Measurements from ENCODE around the gene ASPM. TPM values are rescaled to one million over a fixed set of nuclear protein-coding genes. Genes with fewer than 3 reads are reported as not detected.

ASPM gene
- total RNA-seq, 1 experiment from 2014 or later, result 41.9 TPM

DNA sequence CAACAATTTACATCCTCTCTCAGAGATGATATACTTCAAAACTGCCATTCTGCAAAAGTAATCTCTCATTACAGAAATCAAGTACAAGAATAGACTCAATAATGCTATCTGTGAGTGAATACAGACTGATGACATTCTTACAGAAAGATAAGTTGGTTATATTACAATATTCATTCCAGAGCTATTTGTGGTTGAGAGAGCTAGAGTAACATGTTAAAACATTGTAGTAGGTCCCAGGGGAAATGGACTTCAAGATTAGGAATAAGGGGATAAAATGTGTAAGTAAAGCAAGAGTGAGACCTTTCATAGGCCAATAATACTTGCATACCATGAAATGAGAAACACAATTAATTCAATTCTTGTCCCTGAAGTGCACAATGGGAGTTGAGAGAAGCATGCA, 80.9 kb downstream of the ASPM start:
- no TSS peak for BruUV-seq (replicated peaks)

GRCh38 chr1:197063212-197063611, 83.3 kb downstream of the ASPM start:
- Histone ChIP-seq H3K27me3 (replicated peaks; ENCODE audit: control insufficient read depth, insufficient read depth, low read length) (no peaks in the 10 kb centered on the region), H3K4me1 (no peaks in the 10 kb centered on the region), H3K4me3 (ENCODE audit: low read depth, low read length) (no peak overlapping the region), H3K36me3 (ENCODE audit: control insufficient read depth, insufficient read depth, low read length) (no peaks in the 10 kb centered on the region), H3K9me3 (no peaks in the 10 kb centered on the region)
- H3K27me3 Mint-ChIP-seq (ENCODE audit: insufficient read depth, unreplicated experiment), result peaks cover 3% of the 10 kb centered on the region
- H3K9me3 Mint-ChIP-seq (ENCODE audit: unreplicated experiment), result no peaks in the 10 kb centered on the region
- POLR2A ChIA-PET, result no interaction called here
- no peaks in the 10 kb centered on the region for H3K36me3 Mint-ChIP-seq (ENCODE audit: insufficient read depth, unreplicated experiment)
- DNase-seq, result no peak
- intact Hi-C loops (cut with micrococcal nuclease; ENCODE audit: unreplicated experiment), result no loop called here
- BruUV-seq (replicated peaks), result no TSS peak
- H3K27ac Mint-ChIP-seq (ENCODE audit: unreplicated experiment), result no peak overlapping the region
- TF ChIP-seq CTCF (IDR thresholded peaks at IDR 0.05; ENCODE audit: insufficient read depth in 1 of 2, low read depth in 1 of 2, low read length in 1 of 2, severe bottlenecking in 1 of 2, unreplicated experiment in 1 of 2), result no peak
- CTCF ChIA-PET, result no interaction called here
- no peak overlapping the region for H3K4me3 Mint-ChIP-seq (ENCODE audit: unreplicated experiment)
- H3K4me1 Mint-ChIP-seq (ENCODE audit: low read depth, unreplicated experiment), result no peaks in the 10 kb centered on the region

More for the DNA sequence above, 80.9 kb downstream of the ASPM start:
- ChIA-PET POLR2A (no interaction called here), CTCF (no interaction called here)
- no peaks in the 10 kb centered on the region for H3K4me1 Mint-ChIP-seq (ENCODE audit: low read depth, unreplicated experiment)
- Histone ChIP-seq H3K36me3 (ENCODE audit: control insufficient read depth, insufficient read depth, low read length) (no peaks in the 10 kb centered on the region), H3K27me3 (replicated peaks; ENCODE audit: control insufficient read depth, insufficient read depth, low read length) (no peaks in the 10 kb centered on the region), H3K4me1 (no peaks in the 10 kb centered on the region), H3K4me3 (ENCODE audit: low read depth, low read length) (no peak overlapping the region), H3K9me3 (no peaks in the 10 kb centered on the region)
- intact Hi-C loops (cut with micrococcal nuclease; ENCODE audit: unreplicated experiment), result no loop called here
- no peaks in the 10 kb centered on the region for H3K36me3 Mint-ChIP-seq (ENCODE audit: insufficient read depth, unreplicated experiment)
- no peak for TF ChIP-seq CTCF (IDR thresholded peaks at IDR 0.05; ENCODE audit: insufficient read depth in 1 of 2, low read depth in 1 of 2, low read length in 1 of 2, severe bottlenecking in 1 of 2, unreplicated experiment in 1 of 2)
- no peak for DNase-seq
- H3K27ac Mint-ChIP-seq (ENCODE audit: unreplicated experiment), result no peak overlapping the region
- H3K9me3 Mint-ChIP-seq (ENCODE audit: unreplicated experiment), result no peaks in the 10 kb centered on the region
- H3K27me3 Mint-ChIP-seq (ENCODE audit: insufficient read depth, unreplicated experiment), result no peaks in the 10 kb centered on the region
- no peak overlapping the region for H3K4me3 Mint-ChIP-seq (ENCODE audit: unreplicated experiment)

DNA sequence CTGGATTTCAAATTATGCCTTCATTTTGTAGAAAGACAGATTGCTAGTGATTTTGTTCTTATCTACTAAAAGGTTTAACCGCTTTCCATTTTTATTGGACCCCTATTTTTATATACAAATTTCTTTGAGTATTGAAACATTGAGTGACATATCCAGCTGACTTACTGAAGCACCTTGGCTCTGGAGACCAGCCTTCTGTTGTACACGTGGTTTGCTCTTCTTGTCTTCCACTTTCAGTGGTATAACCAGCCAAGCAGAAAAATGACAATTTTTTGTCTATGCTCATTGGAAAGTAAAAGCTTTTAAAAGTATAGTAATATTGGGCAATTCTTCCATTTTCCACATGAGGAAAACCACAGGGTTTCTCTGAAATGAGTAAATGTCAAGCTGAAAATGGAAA, 83.8 kb downstream of the ASPM start:
- Mint-ChIP-seq H3K27ac (ENCODE audit: unreplicated experiment) (no peak overlapping the region), H3K9me3 (ENCODE audit: unreplicated experiment) (no peaks in the 10 kb centered on the region), H3K4me1 (ENCODE audit: low read depth, unreplicated experiment) (no peaks in the 10 kb centered on the region), H3K36me3 (ENCODE audit: insufficient read depth, unreplicated experiment) (no peaks in the 10 kb centered on the region), H3K4me3 (ENCODE audit: unreplicated experiment) (no peak overlapping the region), H3K27me3 (ENCODE audit: insufficient read depth, unreplicated experiment) (peaks cover 3% of the 10 kb centered on the region)
- BruUV-seq (replicated peaks), result no TSS peak
- Histone ChIP-seq H3K4me3 (ENCODE audit: low read depth, low read length) (no peak overlapping the region), H3K4me1 (no peaks in the 10 kb centered on the region), H3K9me3 (no peaks in the 10 kb centered on the region), H3K27me3 (replicated peaks; ENCODE audit: control insufficient read depth, insufficient read depth, low read length) (no peaks in the 10 kb centered on the region), H3K36me3 (ENCODE audit: control insufficient read depth, insufficient read depth, low read length) (no peaks in the 10 kb centered on the region)
- CTCF ChIA-PET, result no interaction called here
- intact Hi-C loops (cut with micrococcal nuclease; ENCODE audit: unreplicated experiment), result no loop called here
- no peak for DNase-seq
- no peak for TF ChIP-seq CTCF (IDR thresholded peaks at IDR 0.05; ENCODE audit: insufficient read depth in 1 of 2, low read depth in 1 of 2, low read length in 1 of 2, severe bottlenecking in 1 of 2, unreplicated experiment in 1 of 2)
- POLR2A ChIA-PET, result no interaction called here

Measured in Caco-2 (cell line).